ENCODE data around the gene SOCS3. TPM values are rescaled to one million over a fixed set of nuclear protein-coding genes. Genes with fewer than 3 reads are reported as not detected.

SOCS3 gene
- total and polyA plus RNA-seq, 2 donors (not counting 1 experiment from before 2014, with no cell fraction given), result 52.6 to 185 TPM

DNA sequence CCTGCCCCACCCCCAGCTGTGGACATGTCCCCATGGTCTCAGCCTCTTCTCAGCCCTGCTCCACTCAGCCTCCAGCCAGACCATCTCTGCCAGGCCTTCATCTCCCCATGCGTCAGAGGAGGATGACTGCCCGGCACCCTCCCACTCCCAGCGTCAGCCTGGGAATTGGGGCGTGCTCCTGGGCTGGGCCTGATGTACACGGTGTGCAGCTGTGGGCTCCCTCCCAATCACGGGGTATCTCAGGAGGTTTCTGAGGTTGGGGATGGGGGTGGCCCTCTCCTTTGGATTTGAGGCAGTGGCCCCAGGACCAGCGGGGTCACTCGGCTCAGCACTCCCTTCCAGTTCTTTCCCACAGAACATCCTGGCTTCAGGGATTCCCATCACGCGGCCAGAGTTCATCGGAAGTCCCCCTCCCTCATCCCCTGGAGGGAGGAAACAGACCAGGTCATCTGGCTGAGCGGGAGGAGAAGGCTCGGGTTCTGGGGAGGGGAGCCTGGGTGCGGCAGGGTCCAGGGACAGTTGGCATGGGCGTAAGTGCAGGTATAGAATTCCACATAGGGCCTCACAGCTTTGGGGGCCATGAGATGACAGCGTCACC is 36.9 kb downstream of the SOCS3 start:
- Histone ChIP-seq H3K27ac (ENCODE audit: insufficient read depth, low read length) (peak overlapping the region; percentile 98), H3K4me1 (ENCODE audit: control insufficient read depth, extremely low read depth, insufficient read depth, low read length) (peaks cover 37% of the 10 kb centered on the region), H3K36me3 (ENCODE audit: control insufficient read depth, insufficient read depth, low read length) (no peaks in the 10 kb centered on the region), H2AFZ (ENCODE audit: low read length) (peak overlapping the region; percentile 8), H4K20me1 (ENCODE audit: control insufficient read depth, extremely low read depth, insufficient read depth, low read length) (no peaks in the 10 kb centered on the region), H3K9me3 (ENCODE audit: control insufficient read depth, insufficient read depth, low read depth, low read length) (no peaks in the 10 kb centered on the region), H3K4me2 (ENCODE audit: extremely low read depth, insufficient read depth, low read length) (no peak overlapping the region), H3K27me3 (ENCODE audit: control insufficient read depth, insufficient read depth, low read length) (no peaks in the 10 kb centered on the region), H3K9ac (ENCODE audit: insufficient read depth, low read length) (peak overlapping the region; percentile 32), H3K79me2 (ENCODE audit: control insufficient read depth, insufficient read depth, low read length) (no peaks in the 10 kb centered on the region), H3K4me3 (replicated peaks in 1 of 4; ENCODE audit: control extremely low read depth in 1 of 4, insufficient read depth in 1 of 4, low read depth in 3 of 4, low read length in 4 of 4) (no peak overlapping the region)
- no peak for DNase-seq (ENCODE audit: low read depth in 2 of 2)
- TF ChIP-seq EZH2 (IDR thresholded peaks at IDR 0.05; ENCODE audit: low read length, missing control alignments), result no peak
- TF ChIP-seq CTCF (conservative IDR thresholded peaks at IDR 0.05 in 1 of 2, IDR thresholded peaks at IDR 0.05 in 1 of 2; ENCODE audit: low read depth in 1 of 2, low read length in 2 of 2), result no peak

DNA sequence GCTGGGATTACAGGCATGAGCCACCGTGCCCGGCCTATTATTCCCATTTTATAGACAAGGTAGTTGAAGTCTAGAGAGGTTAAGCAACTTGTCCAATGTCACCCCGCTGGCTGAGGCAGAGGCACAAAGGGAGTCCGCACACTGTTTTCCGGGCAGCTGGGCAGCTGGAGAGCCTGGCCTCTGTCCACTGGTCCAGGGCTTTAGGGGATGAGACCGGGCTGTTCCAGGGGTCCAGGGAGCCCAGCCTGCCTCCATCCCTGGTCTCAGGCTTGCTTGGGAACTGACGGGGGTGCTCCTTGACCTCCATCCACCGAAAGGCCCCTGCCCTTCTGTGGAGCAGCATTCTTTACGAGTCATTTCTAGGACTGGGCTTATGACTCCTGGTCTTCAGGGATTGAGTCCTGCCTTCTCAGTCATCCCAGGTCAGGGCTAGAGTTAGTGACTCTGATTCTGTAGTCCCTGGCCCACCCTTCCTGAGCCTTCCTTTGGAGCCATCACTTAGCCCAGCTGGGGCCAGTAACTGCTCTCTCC is 37.5 kb downstream of the SOCS3 start:
- no peak overlapping the region for H3K4me2 ChIP-seq (ENCODE audit: extremely low read depth, insufficient read depth, low read length)
- H3K9me3 ChIP-seq (ENCODE audit: control insufficient read depth, insufficient read depth, low read depth, low read length), result no peaks in the 10 kb centered on the region
- no peak overlapping the region for H3K9ac ChIP-seq (ENCODE audit: insufficient read depth, low read length)
- no peaks in the 10 kb centered on the region for H3K79me2 ChIP-seq (ENCODE audit: control insufficient read depth, insufficient read depth, low read length)
- H3K27me3 ChIP-seq (ENCODE audit: control insufficient read depth, insufficient read depth, low read length), result no peaks in the 10 kb centered on the region
- TF ChIP-seq EZH2 (IDR thresholded peaks at IDR 0.05; ENCODE audit: low read length, missing control alignments), result no peak
- TF ChIP-seq CTCF (conservative IDR thresholded peaks at IDR 0.05 in 1 of 2, IDR thresholded peaks at IDR 0.05 in 1 of 2; ENCODE audit: low read depth in 1 of 2, low read length in 2 of 2), result no peak
- H3K4me3 ChIP-seq (replicated peaks in 1 of 4; ENCODE audit: control extremely low read depth in 1 of 4, insufficient read depth in 1 of 4, low read depth in 3 of 4, low read length in 4 of 4), result no peak overlapping the region
- H2AFZ ChIP-seq (ENCODE audit: low read length), result peak overlapping the region; percentile 8
- peak overlapping the region; percentile 98 for H3K27ac ChIP-seq (ENCODE audit: insufficient read depth, low read length)
- H4K20me1 ChIP-seq (ENCODE audit: control insufficient read depth, extremely low read depth, insufficient read depth, low read length), result no peaks in the 10 kb centered on the region
- no peak for DNase-seq (ENCODE audit: low read depth in 2 of 2)
- peaks cover 41% of the 10 kb centered on the region for H3K4me1 ChIP-seq (ENCODE audit: control insufficient read depth, extremely low read depth, insufficient read depth, low read length)
- no peaks in the 10 kb centered on the region for H3K36me3 ChIP-seq (ENCODE audit: control insufficient read depth, insufficient read depth, low read length)

DNA sequence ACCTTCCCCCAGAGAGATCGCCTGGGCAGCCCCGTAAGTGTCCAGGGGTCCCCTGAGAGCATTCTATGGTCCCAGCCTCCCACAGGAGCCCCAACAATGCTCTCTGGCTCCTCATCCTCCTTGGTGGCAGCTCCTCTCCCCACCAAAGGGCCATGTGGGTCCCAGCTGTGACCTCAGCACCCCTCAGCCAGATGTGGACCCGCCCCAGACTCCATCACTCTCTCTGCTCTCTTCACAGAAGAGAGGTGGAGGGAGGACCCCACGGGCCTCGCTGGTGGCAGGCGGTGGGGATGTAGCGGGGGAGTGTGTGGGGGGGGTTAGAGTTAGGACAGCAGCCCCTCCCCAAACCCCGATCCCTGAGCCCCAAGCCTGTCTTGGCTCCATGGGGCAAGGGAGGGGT is 41.0 kb downstream of the SOCS3 start:
- Histone ChIP-seq H3K4me3 (replicated peaks in 1 of 4; ENCODE audit: control extremely low read depth in 1 of 4, insufficient read depth in 1 of 4, low read depth in 3 of 4, low read length in 4 of 4) (no peak overlapping the region), H3K79me2 (ENCODE audit: control insufficient read depth, insufficient read depth, low read length) (no peaks in the 10 kb centered on the region), H3K9me3 (ENCODE audit: control insufficient read depth, insufficient read depth, low read depth, low read length) (no peaks in the 10 kb centered on the region), H3K27me3 (ENCODE audit: control insufficient read depth, insufficient read depth, low read length) (no peaks in the 10 kb centered on the region), H4K20me1 (ENCODE audit: control insufficient read depth, extremely low read depth, insufficient read depth, low read length) (no peaks in the 10 kb centered on the region), H3K9ac (ENCODE audit: insufficient read depth, low read length) (peak overlapping the region; percentile 2), H3K4me2 (ENCODE audit: extremely low read depth, insufficient read depth, low read length) (no peak overlapping the region), H3K4me1 (ENCODE audit: control insufficient read depth, extremely low read depth, insufficient read depth, low read length) (peaks cover 47% of the 10 kb centered on the region), H3K27ac (ENCODE audit: insufficient read depth, low read length) (no peak overlapping the region), H2AFZ (ENCODE audit: low read length) (no peak overlapping the region), H3K36me3 (ENCODE audit: control insufficient read depth, insufficient read depth, low read length) (no peaks in the 10 kb centered on the region)
- no peak for DNase-seq (ENCODE audit: low read depth in 2 of 2)
- no peak for TF ChIP-seq EZH2 (IDR thresholded peaks at IDR 0.05; ENCODE audit: low read length, missing control alignments)
- TF ChIP-seq CTCF (conservative IDR thresholded peaks at IDR 0.05 in 1 of 2, IDR thresholded peaks at IDR 0.05 in 1 of 2; ENCODE audit: low read depth in 1 of 2, low read length in 2 of 2), result no peak

Measured in fibroblast of lung (primary cell).